Measurements from ENCODE around the gene PRKG1. TPM values are rescaled to one million over a fixed set of nuclear protein-coding genes. Genes with fewer than 3 reads are reported as not detected.

The PRKG1 gene
- total RNA-seq, 1 experiment from 2014 or later, result 10.4 TPM

DNA sequence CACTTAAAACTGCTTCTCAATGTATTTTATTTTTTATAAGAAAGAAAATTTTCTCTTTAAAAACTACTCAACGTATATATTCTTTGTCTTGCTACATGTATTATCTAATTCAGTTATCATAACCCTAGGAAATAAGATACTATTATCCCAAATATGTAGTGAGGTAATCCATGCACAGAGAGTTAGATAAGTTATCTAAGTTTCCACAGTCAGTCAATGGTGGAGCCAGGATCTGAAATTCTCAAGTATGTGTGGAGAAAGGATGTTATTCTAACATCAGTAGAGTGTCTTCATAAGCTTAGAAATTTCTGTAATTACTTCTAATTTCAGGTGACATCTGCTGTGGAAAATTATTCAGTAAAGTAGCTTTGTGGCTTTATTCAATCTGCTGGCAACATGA is 385.2 kb downstream of the PRKG1 start:
- no peak overlapping the region for H3K23ac ChIP-seq (ENCODE audit: insufficient read length, low read depth, low read length)
- H2BK20ac ChIP-seq (ENCODE audit: low read depth, low read length, poor library complexity, severe bottlenecking), result no peak overlapping the region
- H4K5ac ChIP-seq (ENCODE audit: insufficient read length, low read depth, low read length), result no peak overlapping the region
- no peaks in the 10 kb centered on the region for H4K20me1 ChIP-seq (ENCODE audit: control insufficient read depth, insufficient read depth, insufficient read length)
- H3K9me3 ChIP-seq (ENCODE audit: control insufficient read depth, low read depth, low read length), result peaks cover 14% of the 10 kb centered on the region
- H3K4me2 ChIP-seq (ENCODE audit: insufficient read depth, insufficient read length, low read length), result no peak overlapping the region
- H3K79me1 ChIP-seq (ENCODE audit: insufficient read depth, low read depth, low read length, poor library complexity, severe bottlenecking), result no peaks in the 10 kb centered on the region
- no peaks in the 10 kb centered on the region for H3K23me2 ChIP-seq (ENCODE audit: insufficient read length, low read depth, low read length, poor library complexity, severe bottlenecking)
- Mint-ChIP-seq H3K4me1 (no peaks in the 10 kb centered on the region), H3K36me3 (ENCODE audit: insufficient read depth in 1 of 3, low read depth in 3 of 3) (peaks cover 9 to 19% (median 9%) of the 10 kb centered on the region in 3 experiments), H3K9me3 (peaks cover 18 to 20% of the 10 kb centered on the region in 2 experiments), H3K27me3 (ENCODE audit: low read depth) (no peaks in the 10 kb centered on the region), H3K27ac (no peak overlapping the region), H3K4me3 (no peak overlapping the region)
- no peak overlapping the region for H4K8ac ChIP-seq (replicated peaks; ENCODE audit: insufficient read length, low read depth, low read length)
- H3T11ph ChIP-seq (ENCODE audit: low read length), result no peak overlapping the region
- H3K9ac ChIP-seq (ENCODE audit: extremely low read depth, insufficient read length, low read length), result no peak overlapping the region
- no peak overlapping the region for H3K56ac ChIP-seq (ENCODE audit: insufficient read length, low read depth, low read length)
- H2BK5ac ChIP-seq (ENCODE audit: insufficient read length, low read length), result no peak overlapping the region
- no peak overlapping the region for H3K14ac ChIP-seq (ENCODE audit: insufficient read depth, low read length)
- no peaks in the 10 kb centered on the region for H3K79me2 ChIP-seq (ENCODE audit: insufficient read depth, low read length)
- H3K4ac ChIP-seq (ENCODE audit: low read depth, low read length), result no peak overlapping the region
- no peak overlapping the region for H2BK12ac ChIP-seq (ENCODE audit: insufficient read length, low read depth, low read length)
- H2AK5ac ChIP-seq (ENCODE audit: insufficient read length, low read length), result no peak overlapping the region
- H3K4me1 ChIP-seq (ENCODE audit: insufficient read depth, low read length), result no peaks in the 10 kb centered on the region
- H2BK15ac ChIP-seq (ENCODE audit: low read depth, low read length), result no peak overlapping the region
- TF ChIP-seq CTCF (conservative IDR thresholded peaks at IDR 0.05), result no peak
- H4K91ac ChIP-seq (ENCODE audit: insufficient read length, low read depth, low read length), result no peak overlapping the region
- no peaks in the 10 kb centered on the region for H3K27me3 ChIP-seq (ENCODE audit: insufficient read depth, low read length)
- H2BK120ac ChIP-seq (ENCODE audit: low read depth, low read length, poor library complexity, severe bottlenecking), result no peak overlapping the region
- no peak overlapping the region for H3K18ac ChIP-seq (ENCODE audit: insufficient read length, low read depth, low read length)
- no CpG with 5 or more reads among the region's 1 CpG for WGBS (ENCODE audit: extremely low coverage, insufficient read length, low lambda C conversion rate)
- H3K27ac ChIP-seq (ENCODE audit: insufficient read length, low read depth, low read length), result no peak overlapping the region
- DNase-seq, result no peak
- no peak overlapping the region for H2AFZ ChIP-seq (ENCODE audit: low read length)

All from H9 (cell line).